HEK293T (cell line): Measurements from ENCODE around the gene SPARC.

Source experiments
- BHLHE40 ChIP-seq: fragments of 450-650 bp; IDR thresholded peaks from 2 replicates; pipeline ENCODE4 v1.6.1; 2016; ENCODE audit warnings: mild to moderate bottlenecking, moderate library complexity, borderline replicate concordance
- CTBP1 ChIP-seq: fragments of 450-650 bp; IDR thresholded peaks from 2 replicates; pipeline ENCODE4 v1.6.1; 2016; ENCODE audit warnings: borderline replicate concordance
- ELF4 ChIP-seq: fragments of 450-650 bp; IDR thresholded peaks from 2 replicates; pipeline ENCODE4 v1.6.1; 2017; ENCODE audit warnings: antibody characterized with exemption
- FOXA1 ChIP-seq: fragments of 450-650 bp; IDR thresholded peaks from 2 replicates; pipeline ENCODE4 v1.6.1; 2016; ENCODE audit warnings: mild to moderate bottlenecking
- L3MBTL2 ChIP-seq: fragments of 450-650 bp; conservative IDR thresholded peaks from 2 replicates; pipeline ENCODE4 v1.6.1; 2016; ENCODE audit warnings: mild to moderate bottlenecking
- SUZ12 ChIP-seq: fragments of 450-650 bp; IDR thresholded peaks from 2 replicates; pipeline ENCODE4 v1.6.1; 2016; ENCODE audit warnings: mild to moderate bottlenecking

- TF ChIP-seq CTBP1 (no peak), L3MBTL2 (no peak), SUZ12 (no peak), BHLHE40 (no peak), ELF4 (no peak), FOXA1 (no peak)
Measured at GRCh38 chr5:151724360-151724759, 37.6 kb upstream of the SPARC start.
